HL-60/S4 treated with retinoic acid at 250 ng/mL for 4 days and 3 days (cell line): ENCODE results near the gene KDM7A.
"Not testable (repeated sequence)": the region's sequence is repeated elsewhere in the genome, so short reads cannot be mapped to it uniquely, and the experiment has no call there.

Experiments used
- in situ Hi-C: fragments of 300-500 bp; cut with MboI; formaldehyde crosslinking; loops from 2 replicates; pipeline ENCODE4 v1.7.0; 2022; ENCODE audit warnings: low sequenced_read_pairs

KDM7A gene

DNA sequence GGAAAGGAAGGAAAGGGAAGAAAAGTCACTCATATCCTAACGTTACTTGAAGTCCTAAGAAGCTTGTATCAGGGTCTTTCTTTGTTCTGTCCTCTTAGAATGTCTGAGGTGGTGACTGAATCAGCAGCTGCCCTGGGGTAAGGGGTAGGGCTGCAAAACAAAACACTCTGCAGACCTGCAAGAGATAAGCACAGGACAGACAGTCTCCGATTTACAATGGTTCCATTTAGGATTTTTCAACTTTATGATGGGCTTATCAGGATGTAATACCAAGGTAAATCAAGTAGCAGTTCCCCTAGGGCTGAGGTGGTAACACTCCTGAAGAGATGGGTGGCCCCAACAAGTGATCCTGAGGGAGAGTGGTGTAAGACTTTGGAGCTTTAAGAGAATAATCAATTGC lies 16.5 kb downstream of the KDM7A start:
- in situ Hi-C loops = no loop called here

DNA sequence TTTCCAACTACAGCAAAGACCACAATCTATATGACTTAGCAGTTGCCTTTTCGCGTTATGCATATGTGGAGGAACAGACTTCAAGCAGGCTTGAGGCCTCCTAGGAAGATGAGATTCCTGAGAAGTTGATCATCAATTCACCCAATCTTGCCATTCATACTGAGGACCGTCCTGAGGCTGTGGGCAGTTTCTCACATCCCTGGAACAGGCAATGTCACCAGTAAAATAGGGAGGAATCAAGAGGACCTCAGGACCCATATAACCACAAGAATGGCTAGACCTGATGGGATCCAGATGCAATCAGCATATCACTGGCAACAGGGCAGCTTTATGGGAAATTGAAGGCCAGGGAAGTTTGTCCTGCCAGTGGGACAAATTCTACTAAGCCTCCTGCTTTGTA lies 17.3 kb downstream of the KDM7A start:
- in situ Hi-C loops = no loop called here

DNA sequence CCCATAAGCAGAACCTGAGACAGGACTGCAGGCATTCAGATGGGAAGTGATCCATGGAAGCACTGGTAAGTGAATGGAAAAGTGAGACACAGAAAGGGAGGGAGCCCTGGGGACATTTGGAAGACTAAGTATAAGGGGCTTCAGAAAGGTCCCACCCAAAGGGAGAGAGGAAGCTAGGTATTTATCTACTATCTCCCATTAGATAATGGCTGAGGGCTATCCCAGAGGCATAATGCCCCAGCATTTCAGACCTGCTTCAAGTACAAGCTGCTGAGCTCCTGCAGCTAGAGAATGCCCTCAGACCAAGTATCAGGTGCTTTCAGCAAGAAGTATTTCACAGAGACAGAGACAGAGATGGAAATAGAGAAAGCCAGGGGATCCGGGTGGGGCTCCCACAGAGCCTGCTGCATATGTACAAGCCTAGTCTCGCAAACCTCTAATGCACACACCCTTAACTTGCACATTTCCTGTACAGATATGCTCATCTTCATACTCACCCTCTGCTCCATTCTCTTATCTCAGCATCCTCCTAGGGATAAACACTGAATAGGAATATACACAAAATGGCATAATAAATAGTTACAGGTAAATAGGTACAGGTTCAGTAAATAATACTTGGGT lies 20.2 kb downstream of the KDM7A start:
- in situ Hi-C loops = no loop called here

DNA sequence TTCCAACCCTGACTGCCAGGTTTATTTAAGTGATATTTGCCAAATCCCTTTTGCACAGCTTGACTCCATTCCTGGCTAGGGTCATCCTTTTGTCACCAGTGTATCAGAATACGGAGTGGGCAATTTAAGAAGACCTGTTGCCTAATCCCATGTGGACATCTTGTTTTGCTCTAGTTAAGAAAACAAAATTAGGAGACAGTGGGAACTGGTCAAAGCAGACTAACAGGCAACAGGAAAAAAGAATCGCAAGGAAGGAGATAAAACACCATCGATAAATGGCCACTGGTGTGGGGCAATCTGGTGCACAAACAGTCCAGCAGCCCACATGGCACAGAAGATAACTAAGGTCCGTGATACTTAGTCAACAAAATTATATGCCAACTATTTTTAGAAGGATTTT lies 21.4 kb downstream of the KDM7A start:
- in situ Hi-C loops = no loop called here

DNA sequence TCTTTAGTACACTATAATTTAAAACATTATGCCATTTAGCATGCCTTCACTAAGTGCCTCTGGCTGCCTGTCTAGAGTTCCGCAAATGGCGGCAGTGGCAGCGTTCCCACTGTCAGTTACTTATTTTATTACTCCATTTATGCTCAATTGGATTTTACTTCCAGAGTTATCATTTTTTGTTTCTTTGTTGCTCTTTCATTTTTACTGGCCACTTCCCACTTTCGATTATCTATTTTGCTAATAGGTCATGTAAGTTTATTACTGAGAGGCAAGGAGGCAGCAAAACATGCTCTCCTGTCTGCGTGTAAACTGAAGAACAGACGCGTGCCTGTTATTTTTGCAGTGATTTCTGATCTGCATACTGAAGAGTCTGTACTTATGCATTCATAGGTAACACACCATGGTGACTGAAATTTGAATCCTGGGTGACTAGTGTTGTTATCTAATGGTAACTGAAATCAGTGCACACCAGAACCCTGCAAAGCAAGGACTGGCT lies 23.1 kb downstream of the KDM7A start:
- in situ Hi-C loops = no loop called here

DNA sequence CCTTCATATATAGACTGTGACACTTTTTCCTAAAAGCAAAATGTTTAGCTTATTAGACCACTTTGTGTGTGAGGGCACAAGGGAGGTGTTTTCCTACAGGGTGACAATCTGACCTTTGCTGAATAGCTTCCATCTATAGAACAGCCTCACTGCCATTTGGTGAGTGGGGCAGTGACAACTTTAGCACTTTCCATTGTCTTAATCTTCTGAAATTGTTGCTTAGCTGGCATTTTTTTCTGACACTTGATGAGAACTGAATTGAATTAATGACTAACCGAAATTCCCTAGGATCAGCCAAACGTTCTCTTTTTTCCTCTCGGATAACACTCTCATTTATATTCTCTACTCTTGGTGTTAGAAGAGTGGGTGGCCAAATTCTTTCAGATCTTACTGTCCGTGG lies 30.2 kb downstream of the KDM7A start:
- in situ Hi-C loops = no loop called here

DNA sequence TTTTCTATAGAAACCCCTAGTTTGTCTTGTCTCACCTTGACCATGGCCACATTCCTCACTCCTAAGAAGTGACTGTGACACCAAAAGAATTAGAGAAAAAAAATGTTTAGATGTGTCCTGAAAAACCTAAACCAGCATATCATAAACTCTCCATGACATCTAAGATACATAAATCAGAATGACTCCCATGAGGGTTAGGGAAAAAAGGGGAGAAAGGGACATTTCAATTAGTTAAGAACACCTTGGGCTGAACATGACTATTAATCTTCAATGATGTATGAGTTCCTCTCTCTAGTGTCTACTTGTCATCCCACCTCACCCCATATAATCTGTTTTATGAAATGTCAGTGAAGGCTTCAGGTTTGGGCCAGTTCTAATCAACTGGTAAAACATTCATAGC lies 31.1 kb downstream of the KDM7A start:
- in situ Hi-C loops = no loop called here

DNA sequence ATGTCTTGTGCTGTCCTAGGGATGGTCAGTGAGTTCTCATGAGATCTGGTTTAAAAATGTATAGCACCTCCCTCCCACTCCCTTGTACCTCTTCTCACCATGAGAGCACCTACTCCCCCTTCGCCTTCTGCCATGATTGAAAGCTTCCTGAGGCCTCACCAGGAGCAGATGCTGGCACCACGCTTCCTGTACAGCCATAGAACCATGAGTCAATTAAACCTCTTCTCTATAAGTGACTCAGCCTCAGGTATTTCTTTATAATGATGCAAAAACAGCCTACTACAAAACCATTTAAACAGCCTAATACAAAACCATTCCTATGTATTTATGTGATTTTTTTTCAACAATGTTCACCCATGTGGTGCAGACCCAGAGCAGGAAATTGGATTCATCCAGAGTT lies 32.0 kb downstream of the KDM7A start:
- in situ Hi-C loops = no loop called here

DNA sequence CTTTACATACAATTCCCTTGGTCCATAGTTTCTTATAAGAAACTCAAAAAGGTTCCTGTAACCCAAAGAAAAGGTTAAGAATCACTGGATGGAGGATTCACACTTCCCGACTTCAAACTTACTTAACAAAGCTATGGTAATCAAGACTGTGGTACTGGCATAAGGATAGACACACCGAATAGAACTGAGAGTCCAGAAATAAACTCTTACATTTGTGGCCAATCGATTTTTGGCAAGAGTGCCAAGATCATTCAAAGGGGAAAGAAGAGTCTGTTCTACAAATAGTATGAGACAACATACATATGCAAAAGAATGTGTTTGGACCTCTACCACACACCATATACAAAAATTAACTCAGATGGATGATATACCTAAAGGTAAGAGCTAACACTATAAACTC lies 32.8 kb downstream of the KDM7A start:
- in situ Hi-C loops = no loop called here

DNA sequence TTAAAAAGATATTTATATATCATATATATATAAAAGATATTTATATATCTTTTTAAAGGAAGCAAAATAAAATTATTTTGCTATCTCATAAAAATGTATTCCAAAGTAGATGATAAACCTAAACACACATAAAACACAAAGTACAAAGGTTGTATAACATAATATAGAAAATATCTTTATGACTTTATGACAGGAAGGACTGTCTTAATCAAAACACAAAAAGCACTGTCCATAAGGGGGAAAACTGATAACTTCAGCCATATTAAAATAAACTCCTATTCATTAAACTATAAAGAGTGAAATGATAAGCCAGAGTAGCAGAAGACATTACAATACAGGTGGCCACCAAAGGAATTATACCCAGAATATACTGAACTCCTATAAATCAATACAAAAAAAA lies 34.8 kb downstream of the KDM7A start:
- in situ Hi-C loops = no loop called here

DNA sequence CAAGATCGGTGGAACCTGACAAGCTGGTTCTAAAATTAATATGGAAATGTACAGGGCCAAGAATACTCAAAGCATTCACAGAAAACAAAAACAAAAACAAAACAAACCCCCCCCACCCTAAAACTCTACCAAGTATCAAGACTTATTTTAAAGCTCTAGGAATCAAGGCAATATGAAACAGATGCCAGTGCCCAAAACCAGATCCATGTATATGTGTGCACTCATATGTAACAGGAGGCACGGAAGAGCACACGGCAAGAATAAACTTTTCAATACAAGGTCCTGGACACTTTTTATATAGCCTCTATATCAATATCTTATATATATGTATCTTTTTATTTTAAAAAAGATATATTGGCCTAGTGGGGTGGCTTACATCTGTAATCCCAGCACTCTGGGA lies 35.5 kb downstream of the KDM7A start:
- in situ Hi-C loops = no loop called here

DNA sequence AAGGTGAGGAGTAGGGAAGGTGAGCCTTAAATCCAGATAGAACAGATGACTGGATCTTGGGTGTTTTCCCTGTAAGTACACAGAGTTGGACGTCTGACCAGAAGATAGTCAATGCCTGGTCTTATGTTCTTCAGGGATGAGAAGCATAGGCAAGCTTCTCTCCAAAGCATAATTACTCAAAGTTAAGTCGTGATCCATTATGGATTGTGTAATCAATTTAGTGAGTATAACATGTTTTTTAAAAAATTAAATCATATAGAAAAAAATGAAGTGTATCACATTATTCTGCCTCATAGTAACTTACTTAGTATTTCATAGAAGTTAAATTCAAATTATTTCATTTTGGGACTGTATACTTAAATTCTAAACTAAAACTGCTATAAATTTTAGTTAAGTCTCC lies 39.7 kb downstream of the KDM7A start:
- in situ Hi-C loops = no loop called here

DNA sequence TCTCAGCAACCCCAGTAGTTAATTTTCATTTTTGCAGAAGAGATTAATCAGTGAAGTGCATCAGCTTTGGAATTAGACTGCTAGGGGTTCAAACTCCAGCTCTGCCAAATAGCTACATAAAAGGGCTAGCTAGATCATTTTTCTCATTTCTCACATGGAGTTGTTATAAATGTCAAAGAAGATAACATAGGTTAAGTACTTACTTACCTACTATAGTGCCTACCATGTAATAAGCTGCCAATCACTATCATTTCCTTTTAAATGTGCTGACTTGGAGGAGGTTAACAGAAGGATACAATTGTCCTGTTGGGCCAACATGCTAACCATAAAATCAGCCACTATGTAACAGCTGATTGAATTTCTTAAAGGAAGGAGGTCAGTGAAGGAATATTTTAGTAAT lies 40.7 kb downstream of the KDM7A start:
- in situ Hi-C loops = no loop called here

DNA sequence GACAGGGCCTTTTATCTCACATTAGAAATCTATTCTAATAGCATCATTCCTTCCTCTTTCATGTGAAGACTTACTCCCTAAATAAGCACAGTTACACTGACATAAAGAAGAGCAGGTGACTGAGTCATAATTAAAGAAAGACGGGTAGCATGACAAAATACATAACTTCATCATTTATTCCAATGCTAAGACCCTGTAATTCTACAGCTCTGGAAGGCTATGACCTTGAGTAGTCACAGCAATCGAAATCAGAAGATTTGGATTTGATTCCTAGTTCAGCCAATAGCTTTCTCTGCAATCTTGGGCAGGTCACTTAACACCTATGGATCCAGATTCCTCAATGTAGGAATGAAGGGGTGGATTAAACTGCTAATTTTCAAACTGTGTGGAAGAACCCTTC lies 42.7 kb downstream of the KDM7A start:
- in situ Hi-C loops = no loop called here

DNA sequence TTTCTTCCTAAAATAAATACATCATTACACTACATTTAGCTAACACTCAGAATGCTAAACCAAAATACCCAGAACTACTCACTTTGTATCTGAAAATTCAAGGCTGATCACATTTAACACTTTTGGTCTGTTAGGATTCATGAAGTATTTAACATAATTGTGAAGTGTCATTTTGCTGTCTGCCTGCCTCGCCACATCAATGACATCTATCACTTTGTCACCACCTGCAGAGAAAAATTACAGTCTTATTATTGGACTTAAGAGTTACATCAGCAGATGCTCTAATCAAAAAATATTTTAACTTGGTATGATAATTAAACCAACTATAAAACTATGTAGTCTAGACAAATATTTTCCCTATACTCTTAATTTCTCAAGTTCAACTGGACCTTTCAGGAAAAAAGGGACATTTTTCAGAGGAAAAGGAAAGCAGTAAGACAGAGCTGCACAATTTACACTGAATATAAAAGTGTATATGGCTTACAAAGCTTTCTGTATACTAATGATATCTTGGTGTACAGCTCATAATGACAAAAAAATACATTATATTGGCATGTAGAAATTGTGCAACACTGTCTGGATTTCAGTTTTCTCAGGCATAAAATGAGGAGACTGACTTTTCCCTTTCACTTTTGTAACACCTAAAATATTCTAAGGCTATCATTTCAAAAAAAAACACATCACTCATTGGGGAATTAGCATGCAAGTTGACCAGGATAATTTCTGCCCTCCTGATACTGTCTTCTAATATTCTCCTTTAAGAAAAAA lies 49.2 kb downstream of the KDM7A start:
- in situ Hi-C loops = no loop called here

DNA sequence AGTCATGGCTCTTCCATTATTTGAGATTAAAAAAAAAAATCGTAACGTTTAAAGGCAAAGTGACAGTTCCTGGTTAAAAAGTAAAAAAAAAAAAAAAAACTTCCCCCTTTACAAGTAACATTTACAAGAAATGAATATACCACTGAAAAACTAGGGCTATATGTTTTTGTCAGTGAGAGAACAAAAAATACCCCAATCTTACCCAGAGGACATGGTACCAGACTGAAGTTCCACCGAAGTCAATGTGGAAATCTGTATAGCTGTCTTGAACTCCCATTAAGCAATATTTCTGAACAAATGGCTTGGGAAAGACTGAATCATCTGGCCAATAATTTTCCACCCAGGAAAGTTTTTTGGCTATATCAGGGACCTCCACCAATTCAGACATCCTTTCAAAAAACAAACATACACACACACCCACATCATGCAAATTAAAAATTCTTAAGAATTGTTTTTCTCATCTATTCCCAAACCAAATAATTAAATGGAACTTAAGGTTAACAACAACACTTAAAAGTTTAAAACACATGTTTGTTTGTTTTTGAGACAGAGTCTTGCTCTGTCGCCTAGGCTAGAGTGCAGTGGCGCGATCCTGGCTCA lies 50.2 kb downstream of the KDM7A start:
- in situ Hi-C loops = no loop called here

DNA sequence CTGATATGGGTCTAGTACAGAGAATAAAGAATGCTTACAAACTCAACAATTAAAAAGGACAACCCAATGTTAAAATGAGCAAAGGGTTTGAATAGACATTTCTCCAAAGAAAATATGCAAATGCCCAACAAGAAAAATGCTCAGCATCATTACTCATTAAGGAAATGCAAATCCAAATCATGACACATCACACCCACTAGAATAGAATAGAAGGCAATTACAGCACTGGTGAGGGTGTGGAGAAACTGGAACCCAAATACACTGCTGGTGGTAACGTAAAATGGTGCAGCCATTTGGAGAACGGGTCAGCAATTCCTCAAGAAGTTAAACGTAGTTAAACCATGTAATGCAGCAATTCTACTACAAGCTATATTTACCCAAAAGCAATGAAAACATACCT lies 53.8 kb downstream of the KDM7A start:
- in situ Hi-C loops = no loop called here

DNA sequence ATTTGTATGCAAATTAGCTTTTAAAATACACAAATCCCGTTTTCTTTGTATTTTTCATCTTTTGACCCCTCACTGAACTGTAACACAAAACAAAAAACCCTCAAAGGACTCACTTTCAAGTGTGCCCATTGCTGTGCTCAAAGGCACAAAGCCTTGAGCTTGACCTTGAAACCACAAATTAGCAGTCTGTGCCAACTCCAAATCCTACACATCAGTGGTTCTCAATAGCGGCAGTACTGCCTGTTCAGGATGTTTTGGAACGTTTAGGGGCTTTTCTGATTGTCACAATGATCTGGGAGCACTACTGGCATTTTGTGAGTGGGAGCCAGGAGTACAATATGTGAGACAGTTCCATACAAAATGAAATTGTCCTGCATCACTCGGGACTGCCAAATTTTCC lies 55.5 kb downstream of the KDM7A start:
- in situ Hi-C loops = no loop called here

DNA sequence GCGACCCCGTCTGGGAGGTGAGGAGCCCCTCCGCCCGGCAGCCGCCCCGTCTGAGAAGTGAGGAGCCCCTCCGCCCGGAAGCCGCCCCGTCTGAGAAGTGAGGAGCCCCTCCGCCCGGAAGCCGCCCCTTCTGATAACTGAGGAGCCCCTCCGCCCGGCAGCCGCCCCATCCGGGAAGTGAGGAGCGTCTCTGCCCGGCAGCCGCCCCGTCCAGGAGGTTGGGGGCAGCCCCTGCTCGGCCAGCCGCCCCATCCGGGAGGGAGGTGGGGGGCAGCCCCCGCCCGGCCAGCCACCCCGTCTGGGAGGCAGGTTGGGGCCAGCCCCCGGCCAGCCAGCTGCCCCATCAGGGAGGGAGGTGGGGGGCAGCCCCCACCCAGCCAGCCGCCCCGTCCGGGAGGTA lies 62.0 kb downstream of the KDM7A start:
- in situ Hi-C loops = not testable (repeated sequence)

DNA sequence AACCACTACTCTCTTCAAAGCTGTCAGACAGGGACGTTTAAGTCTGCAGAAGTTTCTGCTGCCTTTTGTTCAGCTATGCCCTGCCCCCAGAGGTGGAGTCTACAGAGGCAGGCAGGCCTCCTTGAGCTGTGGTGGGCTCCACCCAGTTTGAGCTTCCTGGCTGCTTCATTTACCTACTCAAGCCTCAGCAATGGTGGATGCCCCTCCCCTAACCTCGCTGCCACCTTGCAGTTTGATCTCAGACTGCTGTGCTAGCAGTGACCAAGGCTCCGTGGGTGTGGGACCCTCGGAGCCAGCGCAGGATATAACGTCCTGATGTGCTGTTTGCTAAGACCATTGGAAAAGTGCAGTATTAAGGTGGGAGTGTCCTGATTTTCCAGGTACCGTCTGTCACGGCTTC lies 68.0 kb downstream of the KDM7A start:
- in situ Hi-C loops = not testable (repeated sequence)

DNA sequence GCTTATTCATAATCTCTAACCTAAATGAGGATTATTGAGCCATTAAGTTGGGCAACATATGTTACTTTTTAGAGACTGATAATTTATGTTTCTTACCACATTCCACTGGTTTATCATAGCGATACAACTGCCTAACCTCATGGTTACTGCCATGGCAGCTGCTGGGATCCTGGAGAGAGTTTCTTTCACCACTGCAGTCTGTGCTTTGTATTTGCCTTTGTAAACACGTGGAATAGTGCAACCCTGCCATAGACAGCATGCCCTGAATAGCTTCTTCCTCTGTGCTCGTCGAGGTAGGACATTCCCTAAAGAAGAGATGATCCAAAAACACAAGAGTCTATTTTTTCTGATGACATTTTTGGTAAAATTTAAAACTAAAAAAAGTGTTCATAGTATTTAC lies 80.3 kb downstream of the KDM7A start:
- in situ Hi-C loops = no loop called here

DNA sequence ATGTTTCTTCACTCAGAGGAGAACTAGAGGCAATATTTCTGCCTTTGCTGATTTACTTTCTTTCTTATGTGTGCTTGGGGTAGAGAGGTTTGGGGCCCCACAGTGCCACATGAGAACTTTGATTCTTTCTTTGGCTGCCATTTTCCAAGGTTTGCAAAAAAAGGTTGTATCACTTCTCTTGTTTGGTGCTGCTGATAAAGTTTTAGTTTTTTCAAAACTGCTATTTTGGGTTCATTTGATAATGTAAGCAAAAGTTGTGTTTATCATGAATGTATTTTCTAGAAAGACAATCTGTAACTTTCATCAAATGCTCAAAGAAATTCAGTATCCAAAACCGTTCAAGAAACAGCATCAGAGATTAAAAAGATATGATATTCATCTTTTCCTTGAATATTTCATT lies 83.4 kb downstream of the KDM7A start:
- in situ Hi-C loops = no loop called here
